Measurements from ENCODE around the gene RFX8. TPM values are rescaled to one million over a fixed set of nuclear protein-coding genes. Genes with fewer than 3 reads are reported as not detected.

Gene RFX8
- total and polyA plus RNA-seq, 9 of the 15 experiments (the other 6 are each of a cell fraction or from before 2014, with no cell fraction given), result not detected

DNA sequence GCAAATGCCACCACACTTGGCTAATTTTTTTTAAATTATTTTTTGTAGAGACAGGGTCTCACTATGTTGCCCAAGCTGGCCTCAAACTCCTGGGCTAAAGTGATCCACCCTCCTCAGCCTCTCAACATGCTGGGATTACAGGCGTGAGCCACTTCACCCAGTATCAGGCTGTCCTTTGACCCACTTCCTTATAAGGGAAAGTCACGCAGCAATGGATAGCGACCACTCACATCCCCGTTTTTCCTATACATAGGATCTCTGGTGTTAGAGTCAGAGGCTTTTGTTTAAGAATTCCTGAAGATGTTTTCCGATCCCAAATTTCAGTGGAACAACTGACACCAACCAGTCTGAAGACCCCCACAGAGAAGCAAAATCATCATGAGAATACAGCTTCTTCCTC, 41.4 kb upstream of the RFX8 start (continued):
- no peak for TF ChIP-seq SNRNP70 (optimal IDR thresholded peaks at IDR 0.05; ENCODE audit: low read depth, low read length)
- TF ChIP-seq SRSF1 (IDR thresholded peaks at IDR 0.05; ENCODE audit: low read depth, low read length), result no peak
- TF ChIP-seq SIX5 (IDR thresholded peaks at IDR 0.05; ENCODE audit: borderline replicate concordance in 1 of 2, insufficient read depth in 1 of 2, low read depth in 1 of 2, low read length in 2 of 2), result no peak
- no peak for TF ChIP-seq SMARCA4 (IDR thresholded peaks at IDR 0.05)
- TF ChIP-seq ELF4 (CRISPR knock-in tag; IDR thresholded peaks at IDR 0.05), result no peak
- no peak for TF ChIP-seq NEUROD1 (IDR thresholded peaks at IDR 0.05; ENCODE audit: borderline replicate concordance, low read depth, low read length, partially characterized antibody)

DNA sequence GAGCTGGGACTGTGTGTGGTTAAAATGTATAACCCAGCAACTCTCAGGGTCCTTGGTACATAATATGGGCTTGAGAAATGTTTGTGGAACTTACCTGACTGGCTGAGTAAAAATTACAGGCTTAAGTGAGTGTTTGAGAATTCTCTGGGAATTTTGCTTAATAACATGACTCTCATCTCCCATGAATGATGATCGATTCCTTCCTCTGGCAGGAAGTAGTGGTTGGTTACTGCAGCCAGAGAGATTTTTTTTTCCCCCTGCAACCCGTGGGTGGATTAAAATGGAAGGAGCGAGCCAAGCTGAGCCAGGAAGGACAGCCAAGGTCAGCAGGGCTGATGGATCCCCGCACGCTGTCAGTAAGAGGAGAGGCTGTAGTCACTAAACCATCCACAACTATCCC, 40.6 kb upstream of the RFX8 start:
- intact Hi-C loops (cut with micrococcal nuclease) (loop anchor here (5.0 to 10.0 kb wide), 2 partner anchors 209 to 317 kb away; no protein-coding TSS in a partner anchor), in situ Hi-C loops (cut with MboI) (no loop called here)
- Histone ChIP-seq H3K27ac (ENCODE audit: extremely low read depth, low read depth, low read length) (no peak overlapping the region), H3K27me3 (ENCODE audit: control insufficient read depth in 2 of 2, insufficient read depth in 2 of 2, low read length in 2 of 2) (peaks cover 2 to 28% of the 10 kb centered on the region in 2 experiments; a peak in 2 of 5 replicates), H3K4me3 (no peak overlapping the region), H3K9me3 (replicated peaks; ENCODE audit: control insufficient read depth, insufficient read depth, low read depth, low read length) (no peaks in the 10 kb centered on the region; the same call in 1 of the 2 replicates), H3K79me2 (ENCODE audit: control insufficient read depth, insufficient read depth, low read length) (no peaks in the 10 kb centered on the region), H3K4me1 (replicated peaks in 1 of 2; ENCODE audit: control insufficient read depth in 2 of 2, insufficient read depth in 2 of 2, low read length in 2 of 2) (no peaks in the 10 kb centered on the region), H2AFZ (ENCODE audit: low read depth, low read length) (no peak overlapping the region), H3K9me1 (ENCODE audit: control insufficient read depth, insufficient read depth, low read length) (no peaks in the 10 kb centered on the region), H4K20me1 (replicated peaks; ENCODE audit: control insufficient read depth, insufficient read depth, low read length) (no peaks in the 10 kb centered on the region), H3K9ac (ENCODE audit: insufficient read depth in 1 of 2, low read depth in 2 of 2, low read length in 2 of 2) (no peak overlapping the region), H3K4me2 (ENCODE audit: insufficient read depth, low read length) (no peak overlapping the region), H3K36me3 (ENCODE audit: control insufficient read depth, insufficient read depth, low read length) (no peaks in the 10 kb centered on the region)
- ATAC-seq (no peak), FAIRE-seq (no peak), DNase-seq (ENCODE audit: extremely low read depth in 1 of 4, low spot score in 3 of 4) (no peak)
- POLR2A ChIA-PET, result no interaction called here
- no TSS peak for BruUV-seq (replicated peaks)
- CTCF ChIA-PET (ENCODE audit: low intra/inter-chr PET ratio), result no interaction called here
- 0% methylated on average over 5 of the region's 5 CpGs for WGBS (ENCODE audit: insufficient coverage, low coverage, missing lambda C conversion rate)
- TF ChIP-seq MNT (conservative IDR thresholded peaks at IDR 0.05), result no peak
- TF ChIP-seq ZNF217 (CRISPR knock-in tag; IDR thresholded peaks at IDR 0.05), result no peak
- no peak for TF ChIP-seq ZNF717 (CRISPR knock-in tag; IDR thresholded peaks at IDR 0.05)
- no peak for TF ChIP-seq PBX2 (CRISPR knock-in tag; IDR thresholded peaks at IDR 0.05; ENCODE audit: low read depth)
- no peak for TF ChIP-seq PBX2 (tag; conservative IDR thresholded peaks at IDR 0.05; ENCODE audit: low read depth)

All from K562 (cell line).